Measurements from ENCODE around the gene FAM221A. TPM values are rescaled to one million over a fixed set of nuclear protein-coding genes. Genes with fewer than 3 reads are reported as not detected.
A peak's percentile ranks its signal among the peaks of the same experiment; 100 is the strongest.

FAM221A gene
- total and polyA plus RNA-seq, 9 of the 15 experiments (the other 6 are each of a cell fraction or from before 2014, with no cell fraction given): not detected

- H3K4me1 ChIP-seq (replicated peaks in 1 of 2; ENCODE audit: control insufficient read depth in 2 of 2, insufficient read depth in 2 of 2, low read length in 2 of 2): peaks cover 0 to 3% of the 10 kb centered on the region in 2 experiments; a peak in 1 of 5 replicates
- H3K27ac ChIP-seq (ENCODE audit: extremely low read depth, low read depth, low read length): no peak overlapping the region
- in situ Hi-C loops (cut with MboI): no loop called here
- ATAC-seq (no peak), FAIRE-seq (no peak), DNase-seq (ENCODE audit: extremely low read depth in 1 of 4, low spot score in 3 of 4) (no peak)
- peak in 1 of 2 experiments; percentile 93 for TF ChIP-seq AFF1 (IDR thresholded peaks at IDR 0.05; ENCODE audit: low read depth in 1 of 2, partially characterized antibody in 2 of 2)
- TF ChIP-seq ZNF780A (CRISPR knock-in tag; IDR thresholded peaks at IDR 0.05): no peak
- no TSS peak for BruUV-seq (replicated peaks)
- ChIA-PET POLR2A (interaction anchor here (0.6 kb wide), 1 partner anchor 78 kb away, joined by 4 read pairs; no protein-coding TSS in a partner anchor), CTCF (ENCODE audit: low intra/inter-chr PET ratio) (interaction anchor here (0.6 kb wide), 1 partner anchor 563 kb away, joined by 3 read pairs; no protein-coding TSS in a partner anchor)
- no peak overlapping the region for H3K4me3 ChIP-seq
- H3K79me2 ChIP-seq (ENCODE audit: control insufficient read depth, insufficient read depth, low read length): no peaks in the 10 kb centered on the region
- intact Hi-C loops (cut with micrococcal nuclease): no loop called here
- no peak overlapping the region for H2AFZ ChIP-seq (ENCODE audit: low read depth, low read length)
- no peaks in the 10 kb centered on the region for H4K20me1 ChIP-seq (replicated peaks; ENCODE audit: control insufficient read depth, insufficient read depth, low read length)
- H3K9me1 ChIP-seq (ENCODE audit: control insufficient read depth, insufficient read depth, low read length): no peaks in the 10 kb centered on the region
- H3K9ac ChIP-seq (ENCODE audit: insufficient read depth in 1 of 2, low read depth in 2 of 2, low read length in 2 of 2): no peak overlapping the region
- H3K9me3 ChIP-seq (replicated peaks; ENCODE audit: control insufficient read depth, insufficient read depth, low read depth, low read length): 0 out of 2 replicates have a peak, but pooled peaks cover 2% of the 10 kb centered on the region
- H3K4me2 ChIP-seq (ENCODE audit: insufficient read depth, low read length): no peak overlapping the region
- no peaks in the 10 kb centered on the region for H3K27me3 ChIP-seq (ENCODE audit: control insufficient read depth in 2 of 2, insufficient read depth in 2 of 2, low read length in 2 of 2)
- H3K36me3 ChIP-seq (ENCODE audit: control insufficient read depth, insufficient read depth, low read length): no peaks in the 10 kb centered on the region
Measured at GRCh38 chr7:23693224-23693623, 13.2 kb downstream of the FAM221A start.

Data from K562 (cell line).